GM23248 (cell line): Measurements from ENCODE around the gene RXRA.

Source experiments
- EZH2 ChIP-seq: fragments of 200-600 bp; sonication (generic); IDR thresholded peaks from 2 replicates; pipeline ENCODE4 v1.6.1; 2018; ENCODE audit warnings: antibody characterized with exemption, mild to moderate bottlenecking; ENCODE audit not compliant: insufficient read depth, poor library complexity, severe bottlenecking
- EZH2phosphoT487 ChIP-seq: fragments of 200-600 bp; sonication (generic); IDR thresholded peaks from 2 replicates; pipeline ENCODE4 v1.6.1; 2018; ENCODE audit warnings: antibody characterized with exemption, moderate library complexity, mild to moderate bottlenecking, low read depth; ENCODE audit not compliant: insufficient read depth

- TF ChIP-seq EZH2 (no peak), EZH2phosphoT487 (no peak)
Observed at GRCh38 chr9:134291452-134291881, 34.8 kb upstream of the RXRA start.
